PC-9 (cell line): ENCODE results near the gene CDIPT. TPM values are rescaled to one million over a fixed set of nuclear protein-coding genes. Genes with fewer than 3 reads are reported as not detected.

Experiments used
- total RNA-seq: library from RNA; stranded (reverse); gene quantifications from 2 replicates; pipeline ENCODE4 v1.2.3, GENCODE V29; 2021

Gene CDIPT
- total RNA-seq, 1 experiment from 2014 or later, result 90.6 TPM

Other genes starting within 250 kb of the CDIPT start
- gene SPN, start 200.0 kb downstream of the CDIPT start, total RNA-seq, result 0.15 and 0.17 TPM in 2 replicates
- 247 and 310 TPM in 2 replicates for gene QPRT, start 184.0 kb downstream of the CDIPT start, total RNA-seq
- not detected in 2 replicates for gene C16orf54, start 117.2 kb downstream of the CDIPT start, total RNA-seq
- 0.13 and 0.26 TPM in 2 replicates for gene ZG16, start 85.0 kb downstream of the CDIPT start, total RNA-seq
- gene KIF22, start 72.5 kb downstream of the CDIPT start, total RNA-seq, result 179 and 195 TPM in 2 replicates
- gene MAZ, start 56.7 kb downstream of the CDIPT start, total RNA-seq, result 463 and 481 TPM in 2 replicates
- 4.9 and 6.3 TPM in 2 replicates for gene PRRT2, start 51.0 kb downstream of the CDIPT start, total RNA-seq
- gene PAGR1, start 47.1 kb downstream of the CDIPT start, total RNA-seq, result 27.5 and 44.6 TPM in 2 replicates
- gene MVP, start 42.8 kb downstream of the CDIPT start, total RNA-seq, result 197 and 208 TPM in 2 replicates
- 46.5 and 64.0 TPM in 2 replicates for gene SEZ6L2, start 36.3 kb upstream of the CDIPT start, total RNA-seq
- 8.3 and 11.3 TPM in 2 replicates for gene ASPHD1, start 37.3 kb upstream of the CDIPT start, total RNA-seq
- gene KCTD13, start 63.0 kb upstream of the CDIPT start, total RNA-seq, result 52.7 and 72.0 TPM in 2 replicates
- 141 and 203 TPM in 2 replicates for gene TMEM219, start 98.9 kb upstream of the CDIPT start, total RNA-seq
- gene TAOK2, start 110.6 kb upstream of the CDIPT start, total RNA-seq, result 76.6 and 82.9 TPM in 2 replicates
- 27.0 and 27.3 TPM in 2 replicates for gene HIRIP3, start 132.4 kb upstream of the CDIPT start, total RNA-seq
- gene INO80E, start 133.0 kb upstream of the CDIPT start, total RNA-seq, result 102 TPM in 2 replicates
- gene DOC2A, start 147.8 kb upstream of the CDIPT start, total RNA-seq, result 11.0 and 11.3 TPM in 2 replicates
- not detected in 2 replicates for gene C16orf92, start 160.0 kb upstream of the CDIPT start, total RNA-seq
- gene TLCD3B, start 168.0 kb upstream of the CDIPT start, total RNA-seq, result 5.8 and 9.7 TPM in 2 replicates
- gene ALDOA, start 202.5 kb upstream of the CDIPT start, total RNA-seq, result 2,395 and 3,090 TPM in 2 replicates
- 246 and 268 TPM in 2 replicates for gene PPP4C, start 212.8 kb upstream of the CDIPT start, total RNA-seq
- 8.3 and 9.6 TPM in 2 replicates for gene TBX6, start 228.7 kb upstream of the CDIPT start, total RNA-seq
- 95.4 and 129 TPM in 2 replicates for gene YPEL3, start 233.0 kb upstream of the CDIPT start, total RNA-seq